Muscle of arm (tissue), 12 donors: ENCODE measurements around the gene ITPRID2. TPM values are rescaled to one million over a fixed set of nuclear protein-coding genes. Genes with fewer than 3 reads are reported as not detected.
"Not testable (repeated sequence)": the region's sequence is repeated elsewhere in the genome, so short reads cannot be mapped to it uniquely, and the experiment has no call there.

Experiments
- DNase-seq: peaks from one replicate; pipeline ENCODE4 v3.0.0-alpha.2; 2013
- polyA plus RNA-seq, 12 donors: library from polyadenylated mRNA; unstranded; fragments of 120-200 nt; gene quantifications; one replicate each; pipeline ENCODE4 v1.2.1, GENCODE V29; 2013; ENCODE audit not compliant: insufficient read length in 12 of 12

The ITPRID2 gene
- polyA plus RNA-seq, 12 donors, result 42.3 to 106 (median 68.0) TPM; not detected in 1

GRCh38 chr2:181955010-181955409 is 63.5 kb downstream of the ITPRID2 start:
- DNase-seq, result no peak

GRCh38 chr2:181955866-181956265 is 64.3 kb downstream of the ITPRID2 start:
- not testable (repeated sequence) for DNase-seq

GRCh38 chr2:181957668-181958067 is 66.1 kb downstream of the ITPRID2 start:
- no peak for DNase-seq

- no peak for DNase-seq
Observed at GRCh38 chr2:181958726-181959125, 67.2 kb downstream of the ITPRID2 start.

- DNase-seq, result no peak
Observed at GRCh38 chr2:181959508-181959907, 68.0 kb downstream of the ITPRID2 start.

- not testable (repeated sequence) for DNase-seq
Observed at GRCh38 chr2:181961167-181961566, 69.6 kb downstream of the ITPRID2 start.

- no peak for DNase-seq
Observed at GRCh38 chr2:181962142-181962541, 70.6 kb downstream of the ITPRID2 start.

- no peak for DNase-seq
Observed at GRCh38 chr2:181970160-181970794, 78.7 kb downstream of the ITPRID2 start.

GRCh38 chr2:181971032-181971431 is 79.5 kb downstream of the ITPRID2 start:
- DNase-seq, result no peak

- DNase-seq, result no peak
Observed at GRCh38 chr2:181972431-181973170, 81.1 kb downstream of the ITPRID2 start.

GRCh38 chr2:181973171-181973783 is 81.7 kb downstream of the ITPRID2 start:
- DNase-seq, result no peak

GRCh38 chr2:181977661-181978350 is 86.3 kb downstream of the ITPRID2 start:
- no peak for DNase-seq

GRCh38 chr2:181978351-181979150 is 87.0 kb downstream of the ITPRID2 start:
- no peak for DNase-seq

Other genes with a start within 250 kb of the ITPRID2 start
- gene CERKL, start 234.6 kb upstream of the ITPRID2 start, polyA plus RNA-seq, result 10 to 100 TPM in 4 of 12 donors, 1 to 10 TPM in 7, not detected in 1; 6.0 to 16.0 (median 9.8) TPM
- gene NEUROD1, start 211.2 kb upstream of the ITPRID2 start, polyA plus RNA-seq, result 1 to 10 TPM in 1 of 12 donors, not detected in 11; 3.6 TPM
- gene PPP1R1C, start 94.1 kb downstream of the ITPRID2 start, polyA plus RNA-seq, result 1 to 10 TPM in 3 of 12 donors, under 1 TPM in 7, not detected in 2; 0.34 to 2.1 (median 0.77) TPM